Adrenal gland (tissue), 5 donors: ENCODE results near the gene NFYC.

ENCODE experiments used
- CTCF ChIP-seq, 6 experiments: fragments of 450-650 bp in 4 of 6; fragments of 200-600 bp in 2 of 6; sonication (generic) in 1 of 6; IDR thresholded peaks; 1 replicate in 5 of 6; 2 replicates in 1 of 6; pipeline versions ENCODE4 v1.5.1 to v1.8.0; 2016 to 2021; ENCODE audit warnings: antibody characterized with exemption in 6 of 6, mild to moderate bottlenecking in 2 of 6, moderate library complexity in 1 of 6
- POLR2A ChIP-seq, 2 donors: fragments of 450-650 bp; IDR thresholded peaks; one replicate each; pipeline ENCODE4 v1.6.1; 2017; ENCODE audit warnings: antibody characterized with exemption in 2 of 2, mild to moderate bottlenecking in 2 of 2, moderate library complexity in 1 of 2
- donor health status: DM: no; HTN: no; CAD: no.

GRCh38 chr1:40794974-40795715, 103.6 kb downstream of the NFYC start:
- TF ChIP-seq CTCF (IDR thresholded peaks at IDR 0.05) (no peak), POLR2A (IDR thresholded peaks at IDR 0.05) (no peak)
